OCI-LY7 (cell line): ENCODE results near the gene CHRM5.

ENCODE experiments used
- EZH2phosphoT487 ChIP-seq: fragments of 200-600 bp; sonication (generic); IDR thresholded peaks from 2 replicates; pipeline ENCODE4 v1.6.1; 2018; ENCODE audit warnings: low read depth, borderline replicate concordance, mild to moderate bottlenecking, mixed run types, antibody characterized with exemption, low read length, moderate library complexity, mixed read lengths
- TF ChIP-seq, protein P1 (sequence below): fragments of 200-600 bp; sonication (generic); conservative IDR thresholded peaks from 2 replicates; pipeline ENCODE4 v1.5.1; 2014; ENCODE audit warnings: mild to moderate bottlenecking, antibody characterized with exemption, low read length, moderate library complexity, mixed read lengths

DNA sequence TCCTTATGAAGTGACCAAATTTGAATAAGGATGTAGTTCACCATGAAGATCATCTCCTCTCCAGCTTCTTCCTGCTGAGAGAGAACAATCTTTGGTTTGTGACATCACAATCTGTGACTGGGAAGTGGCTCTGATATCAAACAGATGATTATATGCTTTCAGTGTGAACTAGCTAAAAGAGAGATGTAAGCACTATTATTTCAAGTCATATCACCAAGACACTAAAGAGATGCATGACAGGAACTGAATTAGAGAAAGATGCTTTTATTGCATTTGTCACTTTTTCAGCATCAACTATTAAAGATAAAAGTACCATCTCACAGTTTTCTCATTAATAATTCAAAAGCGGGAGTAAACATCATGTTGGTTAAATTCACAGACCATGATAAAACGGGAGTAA is 3.5 kb downstream of the CHRM5 start:
- TF ChIP-seq, protein P1, sequence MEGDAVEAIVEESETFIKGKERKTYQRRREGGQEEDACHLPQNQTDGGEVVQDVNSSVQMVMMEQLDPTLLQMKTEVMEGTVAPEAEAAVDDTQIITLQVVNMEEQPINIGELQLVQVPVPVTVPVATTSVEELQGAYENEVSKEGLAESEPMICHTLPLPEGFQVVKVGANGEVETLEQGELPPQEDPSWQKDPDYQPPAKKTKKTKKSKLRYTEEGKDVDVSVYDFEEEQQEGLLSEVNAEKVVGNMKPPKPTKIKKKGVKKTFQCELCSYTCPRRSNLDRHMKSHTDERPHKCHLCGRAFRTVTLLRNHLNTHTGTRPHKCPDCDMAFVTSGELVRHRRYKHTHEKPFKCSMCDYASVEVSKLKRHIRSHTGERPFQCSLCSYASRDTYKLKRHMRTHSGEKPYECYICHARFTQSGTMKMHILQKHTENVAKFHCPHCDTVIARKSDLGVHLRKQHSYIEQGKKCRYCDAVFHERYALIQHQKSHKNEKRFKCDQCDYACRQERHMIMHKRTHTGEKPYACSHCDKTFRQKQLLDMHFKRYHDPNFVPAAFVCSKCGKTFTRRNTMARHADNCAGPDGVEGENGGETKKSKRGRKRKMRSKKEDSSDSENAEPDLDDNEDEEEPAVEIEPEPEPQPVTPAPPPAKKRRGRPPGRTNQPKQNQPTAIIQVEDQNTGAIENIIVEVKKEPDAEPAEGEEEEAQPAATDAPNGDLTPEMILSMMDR: no peak
- no peak for TF ChIP-seq EZH2phosphoT487
